Measurements from ENCODE around the gene TBC1D22A.

- TF ChIP-seq CTCF (IDR thresholded peaks at IDR 0.05) (no peak), POLR2A (IDR thresholded peaks at IDR 0.05) (no peak)
Observed at GRCh38 chr22:47060718-47061117, 298.3 kb downstream of the TBC1D22A start.
